Keratinocyte (primary cell): ENCODE results near the gene ALLC.

Experiments used
- CTCF ChIP-seq, 3 experiments: IDR thresholded peaks in 1 of 3; conservative IDR thresholded peaks in 1 of 3; optimal IDR thresholded peaks in 1 of 3; 2 replicates in 2 of 3; 3 replicates in 1 of 3; pipeline versions ENCODE3 to v1.5.1; 2011; ENCODE audit warnings: low read length in 3 of 3, mild to moderate bottlenecking in 3 of 3, moderate library complexity in 2 of 3, control low read depth in 1 of 3, inconsistent platforms in 1 of 3; ENCODE audit not compliant: insufficient read depth in 2 of 3; ENCODE audit errors: extremely low read depth in 1 of 3
- EZH2 ChIP-seq: IDR thresholded peaks from one replicate; pipeline ENCODE4 v1.6.1; 2012; ENCODE audit warnings: inconsistent platforms, mild to moderate bottlenecking, low read length, moderate library complexity

DNA sequence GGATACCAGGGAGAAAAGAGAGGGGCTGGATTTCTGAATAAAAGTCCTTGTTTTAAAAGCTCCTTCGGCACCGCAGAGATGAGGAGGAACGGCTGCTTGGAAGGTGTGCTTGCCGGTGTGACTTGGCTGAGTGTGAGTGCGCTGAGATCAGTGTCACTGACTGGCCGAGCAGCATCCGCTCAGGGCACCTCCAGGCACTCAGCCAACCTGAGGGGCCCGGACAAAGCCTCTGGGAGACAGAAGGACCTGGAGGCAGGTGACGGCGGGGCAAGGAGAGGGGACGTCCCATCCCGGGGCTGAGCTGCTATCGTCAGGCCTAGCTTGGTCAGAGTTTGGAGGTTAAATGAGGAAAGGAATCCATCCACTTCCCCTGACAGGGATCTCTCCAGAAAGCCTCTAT, 16.8 kb upstream of the ALLC start:
- TF ChIP-seq CTCF (optimal IDR thresholded peaks at IDR 0.05 in 1 of 3, IDR thresholded peaks at IDR 0.05 in 1 of 3, conservative IDR thresholded peaks at IDR 0.05 in 1 of 3; ENCODE audit: extremely low read depth in 1 of 3, insufficient read depth in 2 of 3, low read length in 3 of 3) (no peak), EZH2 (no peak)
